HCT116 (cell line): Measurements from ENCODE around the gene EVA1A. TPM values are rescaled to one million over a fixed set of nuclear protein-coding genes. Genes with fewer than 3 reads are reported as not detected.

Experiments used
- ATAC-seq: fragments of 200-7000 bp; cut with Tn5 transposase; 2 replicates; pipeline ENCODE4 v1.9.1; 2020; ENCODE audit warnings: mild to moderate bottlenecking, moderate library complexity
- BruUV-seq: library from RNA; stranded (reverse); fragments of 400-500 nt; replicated peaks from 2 replicates; lab custom pipeline; 2021; lab: Mats Ljungman, UMichigan
- CTCF ChIA-PET: fragments of 300-600 bp; sonication (Branson Sonifier 250); formaldehyde crosslinking; loops from one replicate; lab custom pipeline; 2021; ENCODE audit warnings: antibody characterized with exemption; lab: Charles Lee
- POLR2A ChIA-PET: fragments of 300-600, 350-600 bp; sonication (Branson Sonifier 250); formaldehyde crosslinking; loops from one replicate; lab custom pipeline; 2021; ENCODE audit warnings: antibody characterized with exemption; lab: Charles Lee
- RAD21 ChIA-PET, 2 experiments: fragments of 300-600 bp; sonication (Branson Sonifier 250); formaldehyde crosslinking; loops; one replicate each; lab custom pipeline; 2023; ENCODE audit warnings: low total read pairs in 2 of 2; ENCODE audit not compliant: uncharacterized antibody in 2 of 2, unreplicated experiment in 2 of 2, low non-redundant PET in 1 of 2; lab: Charles Lee
- DNase-seq: peaks from one replicate; pipeline ENCODE4 v3.0.0-alpha.2; 2010; ENCODE audit warnings: low read depth, low spot score
- H2AFZ ChIP-seq: fragments of 200-600 bp; shearing (Covaris generic), sonication (generic); 2 replicates; pipeline ENCODE4 v1.6.1; 2017; ENCODE audit warnings: low read depth, mixed run types, mixed read lengths, antibody characterized with exemption, low read length; ENCODE audit not compliant: poor library complexity, severe bottlenecking
- H3K27ac ChIP-seq: 2 replicates; pipeline ENCODE4 v1.5.1; 2012; ENCODE audit warnings: low read depth, low read length
- H3K27me3 ChIP-seq: fragments of 200-600 bp; sonication (generic); 2 replicates; pipeline ENCODE4 v1.6.1; 2016; ENCODE audit warnings: mixed run types, low read length, mixed read lengths; ENCODE audit not compliant: insufficient read depth
- H3K36me3 ChIP-seq, 2 experiments: fragments of 200-500 bp in 1 of 2; fragments of 200-600 bp in 1 of 2; sonication (Bioruptor generic) in 1 of 2; sonication (generic) in 1 of 2; 2 replicates each; pipeline versions ENCODE4 v1.5.1 to v1.6.1; 2014 to 2016; ENCODE audit warnings: low read length in 2 of 2, inconsistent platforms in 1 of 2, mixed read lengths in 1 of 2, mixed run types in 1 of 2; ENCODE audit not compliant: insufficient read depth in 2 of 2, control insufficient read depth in 1 of 2
- H3K4me1 ChIP-seq, 2 experiments: fragments of 200-600 bp in 1 of 2; sonication (generic) in 1 of 2; 2 replicates each; pipeline versions ENCODE4 v1.5.1 to v1.6.1; 2012 to 2017; ENCODE audit warnings: low read length in 2 of 2, inconsistent platforms in 1 of 2, mild to moderate bottlenecking in 1 of 2, mixed read lengths in 1 of 2, mixed run types in 1 of 2, moderate library complexity in 1 of 2; ENCODE audit not compliant: insufficient read depth in 2 of 2, control insufficient read depth in 1 of 2
- H3K4me2 ChIP-seq: fragments of 200-600 bp; sonication (generic); 2 replicates; pipeline ENCODE4 v1.6.1; 2017; ENCODE audit warnings: mixed run types, low read length, mixed read lengths
- H3K4me3 ChIP-seq, 2 experiments: fragments of 200-600 bp in 1 of 2; sonication (generic) in 1 of 2; replicated peaks in 1 of 2; 2 replicates each; pipeline ENCODE4 v1.5.1; 2011 to 2016; ENCODE audit warnings: low read length in 2 of 2, control low read depth in 1 of 2, low read depth in 1 of 2, mild to moderate bottlenecking in 1 of 2, mixed read lengths in 1 of 2, mixed run types in 1 of 2
- H3K79me2 ChIP-seq: fragments of 200-600 bp; sonication (generic); 2 replicates; pipeline ENCODE4 v1.6.1; 2017; ENCODE audit warnings: mild to moderate bottlenecking, mixed run types, low read length, moderate library complexity, mixed read lengths; ENCODE audit not compliant: insufficient read depth
- H3K9ac ChIP-seq: fragments of 200-600 bp; sonication (generic); 2 replicates; pipeline ENCODE4 v1.6.1; 2016; ENCODE audit warnings: low read length, mixed read lengths
- H3K9me2 ChIP-seq: fragments of 200-600 bp; sonication (generic), shearing (Covaris generic); 2 replicates; pipeline ENCODE4 v1.6.1; 2017; ENCODE audit warnings: mixed run types, mild to moderate bottlenecking, moderate library complexity; ENCODE audit not compliant: insufficient read depth
- H3K9me3 ChIP-seq, 2 experiments: fragments of 200-500 bp in 1 of 2; fragments of 200-600 bp in 1 of 2; sonication (Bioruptor generic) in 1 of 2; sonication (generic) in 1 of 2; 2 replicates each; pipeline ENCODE4 v1.6.1; 2014 to 2017; ENCODE audit warnings: low read length in 2 of 2, mixed read lengths in 2 of 2, inconsistent platforms in 1 of 2, low read depth in 1 of 2, mild to moderate bottlenecking in 1 of 2, mixed run types in 1 of 2, moderate library complexity in 1 of 2; ENCODE audit not compliant: control insufficient read depth in 1 of 2, insufficient read depth in 1 of 2
- H4K20me1 ChIP-seq: fragments of 200-600 bp; sonication (generic), shearing (Covaris generic); 2 replicates; pipeline ENCODE4 v1.6.1; 2017; ENCODE audit warnings: mixed run types, mild to moderate bottlenecking, moderate library complexity; ENCODE audit not compliant: insufficient read depth
- ATF3 ChIP-seq: IDR thresholded peaks from 2 replicates; pipeline ENCODE4 v1.6.1; 2012
- CBX3 ChIP-seq: IDR thresholded peaks from 2 replicates; pipeline ENCODE4 v1.6.1; 2012; ENCODE audit warnings: low read depth
- CEBPB ChIP-seq: IDR thresholded peaks from 2 replicates; pipeline ENCODE4 v1.6.1; 2012; ENCODE audit warnings: low read depth
- CTCF ChIP-seq, 3 experiments: fragments of 200-600 bp in 1 of 3; sonication (generic) in 1 of 3; IDR thresholded peaks in 2 of 3; conservative IDR thresholded peaks in 1 of 3; 2 replicates each; pipeline ENCODE4 v1.5.1; 2012 to 2017; ENCODE audit warnings: low read depth in 2 of 3, low read length in 2 of 3, antibody characterized with exemption in 1 of 3, borderline replicate concordance in 1 of 3, control low read depth in 1 of 3, mild to moderate bottlenecking in 1 of 3, mixed read lengths in 1 of 3, mixed run types in 1 of 3, moderate library complexity in 1 of 3; ENCODE audit not compliant: insufficient read depth in 1 of 3
- EGR1 ChIP-seq: IDR thresholded peaks from 2 replicates; pipeline ENCODE4 v1.6.1; 2012; ENCODE audit warnings: low read depth
- EZH2 ChIP-seq: fragments of 200-600 bp; sonication (generic); IDR thresholded peaks from 2 replicates; pipeline ENCODE4 v1.6.1; 2017; ENCODE audit warnings: antibody characterized with exemption, mixed run types
- EZH2phosphoT487 ChIP-seq: fragments of 200-600 bp; IDR thresholded peaks from 2 replicates; pipeline ENCODE4 v1.6.1; 2018; ENCODE audit warnings: antibody characterized with exemption, borderline replicate concordance
- FOSL1 ChIP-seq: IDR thresholded peaks from 2 replicates; pipeline ENCODE4 v1.6.1; 2012; ENCODE audit warnings: low read depth
- MAX ChIP-seq: IDR thresholded peaks from 2 replicates; pipeline ENCODE4 v1.6.1; 2012
- REST ChIP-seq: IDR thresholded peaks from 2 replicates; pipeline ENCODE4 v1.6.1; 2012; ENCODE audit warnings: low read depth
- SIN3A ChIP-seq: IDR thresholded peaks from 2 replicates; pipeline ENCODE4 v1.6.1; 2012; ENCODE audit warnings: low read depth
- SP1 ChIP-seq: IDR thresholded peaks from 2 replicates; pipeline ENCODE4 v1.6.1; 2012; ENCODE audit warnings: low read depth
- SRF ChIP-seq: IDR thresholded peaks from 2 replicates; pipeline ENCODE4 v1.6.1; 2012; ENCODE audit warnings: low read depth
- TCF7L2 ChIP-seq: IDR thresholded peaks from 2 replicates; pipeline ENCODE4 v1.7.0; 2011; ENCODE audit warnings: borderline replicate concordance, inconsistent platforms; ENCODE audit not compliant: insufficient read depth, insufficient read length; ENCODE audit errors: extremely low read depth
- YY1 ChIP-seq: IDR thresholded peaks from 2 replicates; pipeline ENCODE4 v1.6.1; 2011; ENCODE audit warnings: low read length, low read depth, moderate library complexity, mild to moderate bottlenecking; ENCODE audit not compliant: insufficient replicate concordance; ENCODE audit errors: extremely low read depth
- ZBTB33 ChIP-seq: IDR thresholded peaks from 2 replicates; pipeline ENCODE4 v1.6.1; 2011; ENCODE audit warnings: mild to moderate bottlenecking, low read length, moderate library complexity; ENCODE audit not compliant: insufficient replicate concordance; ENCODE audit errors: extremely low read depth
- ZFX ChIP-seq: fragments of 450-650 bp; IDR thresholded peaks from 2 replicates; pipeline ENCODE4 v1.6.1; 2017
- ZNF274 ChIP-seq: fragments of 200-500 bp; sonication (Bioruptor generic); IDR thresholded peaks from 2 replicates; pipeline ENCODE4 v1.6.1; 2014; ENCODE audit warnings: mild to moderate bottlenecking, low read depth, low read length, inconsistent platforms
- intact Hi-C: fragments of 100-400 bp; cut with micrococcal nuclease; formaldehyde crosslinking; loops from 2 replicates; pipeline ENCODE4 v1.10.0; 2022
- total RNA-seq: library from RNA; stranded (reverse); gene quantifications from one replicate; pipeline ENCODE4 v1.2.1, GENCODE V29; 2021; ENCODE audit not compliant: unreplicated experiment

EVA1A gene
- total RNA-seq, 1 experiment from 2014 or later = 2.8 TPM

GRCh38 chr2:75513616-75514170 is 47.0 kb downstream of the EVA1A start:
- peaks cover under 1% of the 10 kb centered on the region; the same call in 1 of the 2 replicates for H3K27me3 ChIP-seq
- RAD21 ChIA-PET = no interaction called here
- H3K36me3 ChIP-seq = no peaks in the 10 kb centered on the region
- H3K9me2 ChIP-seq = no peaks in the 10 kb centered on the region
- no peaks in the 10 kb centered on the region for H3K4me1 ChIP-seq
- POLR2A ChIA-PET = no interaction called here
- no TSS peak for BruUV-seq
- peaks cover 7 to 16% of the 10 kb centered on the region in 2 experiments; a peak in 3 of 4 replicates for H3K9me3 ChIP-seq
- H4K20me1 ChIP-seq = no peaks in the 10 kb centered on the region
- no peak overlapping the region for H3K4me3 ChIP-seq
- H2AFZ ChIP-seq = no peak overlapping the region
- H3K79me2 ChIP-seq = no peaks in the 10 kb centered on the region
- no peak for DNase-seq
- no peak overlapping the region for H3K27ac ChIP-seq
- CTCF ChIA-PET = no interaction called here
- H3K9ac ChIP-seq = no peak overlapping the region
- intact Hi-C loops = no loop called here
- TF ChIP-seq SRF (no peak), YY1 (no peak), TCF7L2 (no peak), SIN3A (no peak), CEBPB (no peak), REST (no peak), FOSL1 (no peak), CTCF (IDR thresholded peaks at IDR 0.05 in 2 of 3, conservative IDR thresholded peaks at IDR 0.05 in 1 of 3; ENCODE audit: borderline replicate concordance in 1 of 3, insufficient read depth in 1 of 3, low read depth in 2 of 3, low read length in 2 of 3) (no peak), EZH2 (no peak), ZNF274 (no peak), ATF3 (no peak), MAX (no peak), ZFX (no peak), EGR1 (no peak), EZH2phosphoT487 (no peak), ZBTB33 (no peak), CBX3 (no peak), SP1 (no peak)
- no peak for ATAC-seq
- no peak overlapping the region for H3K4me2 ChIP-seq
